RWPE1 (cell line): ENCODE measurements around the gene IPO5.
"Not testable (repeated sequence)": the region's sequence is repeated elsewhere in the genome, so short reads cannot be mapped to it uniquely, and the experiment has no call there.

Source experiments
- CTCF ChIA-PET: fragments of 350-600 bp; sonication (Branson Sonifier 250); formaldehyde crosslinking; extraction: SDS; loops from one replicate; lab custom pipeline; 2021; lab: Yijun Ruan, JAX
- POLR2A ChIA-PET: fragments of 400-600 bp; formaldehyde crosslinking; extraction: SDS; loops from one replicate; lab custom pipeline; 2020; ENCODE audit warnings: antibody characterized with exemption; ENCODE audit not compliant: low non-redundant PET; lab: Yijun Ruan, JAX
- DNase-seq: peaks from one replicate; pipeline ENCODE4 v3.0.0; 2012; ENCODE audit warnings: low spot score
- H3K27ac ChIP-seq: fragments of 450-650 bp; 2 replicates; pipeline ENCODE4 v1.5.1; 2017
- CTCF ChIP-seq: fragments of 450-650 bp; conservative IDR thresholded peaks from 2 replicates; pipeline ENCODE4 v1.5.1; 2017; ENCODE audit warnings: low read depth, mild to moderate bottlenecking

Gene IPO5

DNA sequence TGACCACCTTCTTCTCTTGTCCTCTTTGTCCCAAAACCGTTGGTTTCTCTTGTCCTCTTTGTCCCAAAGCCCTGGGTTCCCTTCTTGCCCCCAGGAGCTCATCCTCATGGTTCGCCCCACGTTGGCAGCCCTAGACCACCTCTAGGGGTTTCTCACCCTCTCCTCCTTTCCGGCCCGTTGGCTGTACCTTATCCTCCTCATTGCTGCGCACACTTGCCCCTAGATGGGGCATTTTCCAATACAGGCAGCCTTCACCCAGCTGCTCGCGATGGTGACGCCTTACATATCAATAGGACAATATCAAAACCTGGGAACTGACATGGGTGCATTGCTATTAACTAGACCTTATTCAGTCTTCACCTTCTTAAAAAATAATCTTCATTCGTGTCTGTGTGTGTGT, 86.5 kb downstream of the IPO5 start:
- H3K27ac ChIP-seq: no peak overlapping the region
- ChIA-PET CTCF (no interaction called here), POLR2A (interaction anchor here (0.6 kb wide), 1 partner anchor 215 kb away, joined by 3 read pairs; no protein-coding TSS in a partner anchor)
- TF ChIP-seq CTCF: no peak
- DNase-seq: no peak

DNA sequence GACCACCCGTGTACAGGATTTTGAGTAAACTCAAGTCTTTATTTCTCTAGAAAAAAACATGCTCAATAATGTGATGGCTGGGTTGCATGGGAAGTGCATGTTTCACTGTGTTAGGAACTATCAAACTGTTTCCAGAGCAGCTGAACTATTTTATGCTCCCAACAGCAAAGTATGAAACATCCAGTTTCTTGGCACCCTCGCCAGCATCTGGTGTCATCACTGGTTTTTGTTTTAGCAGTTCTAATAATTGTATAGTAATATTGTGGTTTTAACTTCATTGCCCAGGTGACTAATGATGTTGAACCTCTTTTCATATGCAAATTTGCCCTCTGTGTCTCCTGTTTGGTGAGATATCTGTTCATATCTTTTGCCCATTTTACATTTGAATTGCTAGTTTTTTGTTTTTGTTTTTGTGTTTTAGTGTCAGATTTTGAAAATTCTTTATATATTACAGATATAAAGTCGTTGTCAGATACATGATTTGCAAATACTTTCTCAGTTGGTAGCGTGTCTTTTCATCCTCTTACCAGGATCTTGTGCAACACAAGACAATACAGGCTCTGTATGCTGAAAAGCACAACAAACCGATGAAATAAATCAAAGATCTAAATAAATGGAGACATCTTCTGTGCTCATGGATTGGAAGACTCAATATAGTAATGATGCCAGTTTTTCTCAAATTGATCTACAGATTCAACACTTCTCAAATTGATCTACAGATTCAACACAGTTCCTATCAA, 87.8 kb downstream of the IPO5 start:
- ChIA-PET POLR2A (no interaction called here), CTCF (no interaction called here)
- TF ChIP-seq CTCF: no peak
- no peak for DNase-seq
- no peak overlapping the region for H3K27ac ChIP-seq

DNA sequence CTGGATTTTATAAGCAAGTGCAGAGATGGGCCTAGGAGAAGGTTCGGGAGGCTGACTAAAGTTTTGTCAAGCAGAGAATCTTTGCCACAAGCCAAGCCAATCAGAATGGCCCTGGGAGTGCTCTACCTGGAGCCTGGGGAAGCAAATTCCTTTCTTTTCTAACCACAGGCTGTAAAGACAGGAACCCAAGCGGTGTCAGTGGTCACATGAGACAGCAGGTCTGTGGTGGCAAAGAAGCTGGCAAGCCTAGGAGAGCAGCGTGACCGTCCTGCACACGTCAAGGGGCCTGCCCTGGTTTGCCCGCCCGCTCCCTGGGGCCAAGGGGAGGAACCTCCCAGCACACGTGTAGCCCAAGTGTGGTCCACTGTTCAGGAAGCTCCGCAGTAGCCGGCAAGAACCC, 90.8 kb downstream of the IPO5 start:
- TF ChIP-seq CTCF: no peak
- H3K27ac ChIP-seq: no peak overlapping the region
- DNase-seq: no peak
- POLR2A ChIA-PET: no interaction called here
- CTCF ChIA-PET: no interaction called here

DNA sequence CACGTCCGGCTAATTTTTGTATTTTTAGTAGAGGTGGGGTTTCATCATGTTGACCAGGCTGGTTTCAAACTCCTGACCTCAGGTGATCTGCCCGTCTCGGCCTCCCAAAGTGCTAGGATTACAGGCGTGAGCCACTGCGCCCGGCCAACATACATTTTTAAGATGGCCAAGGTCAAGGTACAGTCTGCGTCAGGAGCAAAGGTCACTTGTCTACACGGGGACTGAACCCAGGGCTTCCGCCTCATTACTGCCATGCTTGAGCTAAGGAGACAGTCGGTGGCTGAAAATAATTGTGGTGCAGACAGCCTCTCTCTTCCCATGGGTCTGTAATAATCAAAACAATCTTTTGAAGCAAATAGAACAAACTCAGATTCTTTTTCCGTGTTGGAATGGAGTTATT, 94.3 kb downstream of the IPO5 start:
- DNase-seq, H3K27ac ChIP-seq, CTCF ChIA-PET, POLR2A ChIA-PET: not testable (repeated sequence)

DNA sequence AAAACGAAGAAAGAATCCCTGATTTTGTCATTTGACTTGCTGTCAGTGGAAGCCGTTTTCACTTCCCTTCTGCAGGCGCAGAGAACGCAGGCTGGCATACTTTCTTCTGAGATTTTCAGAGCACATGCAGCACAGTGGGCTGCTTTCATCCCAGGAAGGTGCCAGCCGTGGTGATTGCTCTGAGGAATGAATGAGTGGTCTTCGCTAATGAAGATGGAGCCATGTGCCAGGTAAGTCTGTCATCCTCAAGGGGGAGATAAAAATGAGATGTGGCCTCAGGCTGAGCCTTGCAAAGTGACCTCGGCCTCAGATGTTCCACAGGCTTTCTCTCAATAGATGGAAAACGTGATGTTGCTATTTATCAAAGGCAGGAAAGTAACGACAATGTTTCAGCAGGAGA, 94.8 kb downstream of the IPO5 start:
- DNase-seq: no peak
- ChIA-PET CTCF (no interaction called here), POLR2A (no interaction called here)
- no peak for TF ChIP-seq CTCF
- H3K27ac ChIP-seq: no peak overlapping the region

DNA sequence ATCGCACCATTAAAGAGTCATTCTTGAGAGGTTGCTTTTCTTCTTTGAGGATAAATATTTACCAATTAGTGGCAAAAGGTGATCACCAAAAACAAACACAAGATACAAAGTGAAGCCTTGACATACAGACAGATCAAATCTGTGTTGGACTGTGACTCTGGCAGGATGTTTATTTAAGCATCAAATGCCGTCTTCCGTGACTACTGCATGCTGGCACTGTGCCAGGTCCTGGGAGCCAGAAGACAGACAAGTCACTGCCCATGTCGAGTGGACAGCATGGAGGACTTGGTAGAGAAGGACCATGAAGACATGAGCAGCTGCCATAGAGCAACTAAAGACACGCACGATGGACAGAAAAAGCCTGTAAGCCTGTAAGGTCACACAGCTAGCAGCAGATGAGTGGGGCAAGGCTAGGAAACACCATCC, 96.6 kb downstream of the IPO5 start:
- CTCF ChIA-PET: no interaction called here
- POLR2A ChIA-PET: no interaction called here
- DNase-seq: no peak
- no peak overlapping the region for H3K27ac ChIP-seq
- no peak for TF ChIP-seq CTCF

GRCh38 chr13:98052412-98052811, 98.9 kb downstream of the IPO5 start:
- no peak overlapping the region for H3K27ac ChIP-seq
- POLR2A ChIA-PET: no interaction called here

More at GRCh38 chr13:98052412-98052811, 98.9 kb downstream of the IPO5 start:
- TF ChIP-seq CTCF: no peak
- DNase-seq: no peak
- CTCF ChIA-PET: interaction anchor here (0.8 kb wide), 1 partner anchor 393 kb away, joined by 6 read pairs; no protein-coding TSS in a partner anchor
